Midbrain (tissue), 1 donor: ENCODE data around the gene FXYD7.
"Not testable (repeated sequence)": the region's sequence is repeated elsewhere in the genome, so short reads cannot be mapped to it uniquely, and the experiment has no call there.

Source experiments
- DNase-seq: peaks from one replicate; lab custom pipeline; 2025; lab: John Stamatoyannopoulos, UW

Gene FXYD7, protein sequence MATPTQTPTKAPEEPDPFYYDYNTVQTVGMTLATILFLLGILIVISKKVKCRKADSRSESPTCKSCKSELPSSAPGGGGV

GRCh38 chr19:35143231-35143715 is at the start of gene FXYD7:
FXYD7 (plus strand) TSS chr19:35143255; CDS start chr19:35143334, 79 bp downstream.
- DNase-seq, result no peak

GRCh38 chr19:35093430-35093829 is 49.6 kb upstream of the FXYD7 start:
- DNase-seq, result no peak

- no peak for DNase-seq
These were observed 49.0 kb upstream of the FXYD7 start for GRCh38 chr19:35093941-35094647.

DNA sequence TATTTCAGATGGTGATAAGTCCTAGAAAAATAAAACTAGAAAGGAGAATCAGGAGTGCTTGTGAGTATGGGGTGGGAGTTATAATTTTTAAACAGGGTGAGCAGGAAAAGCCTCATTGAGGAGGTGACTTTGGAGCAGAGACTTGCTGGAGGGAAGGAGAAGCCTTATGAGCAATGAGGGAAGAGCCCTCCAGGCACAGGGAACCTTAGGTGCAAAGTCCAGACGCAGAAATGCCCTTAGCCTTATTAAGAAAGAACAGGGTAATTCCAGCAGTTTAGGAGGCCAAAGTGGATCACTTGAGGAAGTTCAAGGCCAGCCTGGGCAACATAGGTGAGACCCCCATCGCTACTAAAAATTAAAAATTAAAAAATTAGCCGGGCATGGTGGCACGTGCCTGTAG is 48.4 kb upstream of the FXYD7 start:
- no peak for DNase-seq

- no peak for DNase-seq
These were observed 47.2 kb upstream of the FXYD7 start for GRCh38 chr19:35095667-35096368.

DNA sequence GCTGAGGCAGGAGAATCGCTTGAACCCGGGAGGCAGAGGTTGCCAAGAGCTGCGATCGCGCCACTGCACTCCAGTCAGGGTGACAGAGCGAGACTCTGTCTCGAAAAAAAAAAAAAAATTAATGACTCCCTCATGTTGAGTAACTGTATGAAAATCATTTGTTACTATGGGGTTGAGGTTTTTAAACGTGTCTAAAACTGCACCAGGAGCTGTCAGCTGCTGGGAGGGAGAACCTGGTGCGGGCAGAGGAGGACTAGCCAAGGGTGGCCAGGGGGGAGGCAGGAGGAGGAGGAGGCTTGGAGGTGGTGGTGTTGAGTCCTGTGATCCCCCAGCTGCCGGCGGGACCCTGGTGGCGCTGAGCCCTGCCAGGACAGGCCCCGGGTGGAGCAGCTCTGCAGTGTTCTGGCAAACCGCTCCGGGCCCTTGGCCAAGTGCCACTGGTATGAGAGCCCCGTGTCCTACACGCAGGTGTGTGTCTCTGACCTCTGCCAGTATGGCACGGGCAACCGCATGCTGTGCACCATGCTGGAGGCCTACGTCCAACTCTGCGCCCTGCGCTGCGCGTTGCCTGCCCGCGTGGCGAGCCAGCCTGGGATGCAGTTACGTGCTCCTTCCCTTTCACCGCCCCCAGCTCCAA is 44.5 kb upstream of the FXYD7 start:
- DNase-seq, result no peak

DNA sequence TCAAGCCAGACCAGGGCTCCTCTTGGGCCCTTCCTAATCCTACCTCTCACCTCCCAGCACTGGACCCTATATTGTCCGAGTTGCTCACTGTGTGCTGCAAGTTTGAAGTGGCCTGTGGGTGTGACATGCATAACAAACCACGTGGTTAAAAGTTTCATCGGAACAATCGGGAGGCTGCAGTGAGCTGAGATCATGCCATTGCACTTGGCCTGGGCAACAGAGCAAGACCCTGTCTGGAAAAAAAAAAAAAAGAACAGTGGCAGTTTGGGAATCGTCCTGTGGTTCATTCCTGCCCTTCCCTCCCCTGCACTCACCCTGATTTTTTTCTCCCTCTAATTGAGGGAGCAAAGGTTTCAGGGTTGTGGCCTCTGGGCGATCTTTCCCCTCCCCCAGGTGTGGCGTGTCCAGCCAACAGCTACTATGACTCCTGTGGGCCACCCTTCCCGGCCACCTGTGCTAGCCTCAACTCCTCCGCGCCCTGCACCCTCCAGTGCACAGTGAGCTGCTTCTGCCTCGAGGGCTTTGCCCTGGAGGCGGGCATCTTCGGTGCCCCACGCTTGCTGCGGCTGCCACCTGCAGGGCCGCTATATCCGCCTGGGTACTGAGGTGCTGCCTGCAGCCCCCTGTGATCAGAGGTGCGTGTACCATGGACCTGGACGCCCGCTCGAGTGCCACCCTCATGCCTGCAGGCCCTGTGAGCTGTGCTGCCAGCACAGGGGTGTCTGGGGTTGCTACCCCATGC is 43.7 kb upstream of the FXYD7 start:
- no peak for DNase-seq

GRCh38 chr19:35099897-35100275 is 43.2 kb upstream of the FXYD7 start:
- no peak for DNase-seq

- no peak for DNase-seq
These were observed 42.2 kb upstream of the FXYD7 start for GRCh38 chr19:35100588-35101533.

GRCh38 chr19:35101949-35102348 is 41.1 kb upstream of the FXYD7 start:
- DNase-seq, result not testable (repeated sequence)

DNA sequence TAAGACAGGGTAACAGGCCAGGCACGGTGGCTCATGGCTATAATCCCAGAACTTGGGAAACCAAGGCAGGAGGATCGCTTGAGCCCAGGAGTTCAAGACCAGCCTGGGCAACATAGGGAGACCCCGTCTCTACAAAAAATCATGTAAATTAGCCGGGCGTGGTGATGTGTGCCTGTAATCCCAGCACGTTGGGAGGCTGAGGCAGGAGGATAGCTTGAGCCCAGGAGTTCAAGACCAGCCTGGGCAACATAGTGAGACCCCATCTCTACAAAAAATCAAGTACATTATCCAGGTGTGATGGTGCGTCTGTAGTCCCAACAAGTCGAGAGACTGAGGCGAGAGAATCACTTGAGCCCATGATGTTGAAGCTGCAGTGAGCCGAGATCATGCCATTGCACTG is 39.4 kb upstream of the FXYD7 start:
- not testable (repeated sequence) for DNase-seq

DNA sequence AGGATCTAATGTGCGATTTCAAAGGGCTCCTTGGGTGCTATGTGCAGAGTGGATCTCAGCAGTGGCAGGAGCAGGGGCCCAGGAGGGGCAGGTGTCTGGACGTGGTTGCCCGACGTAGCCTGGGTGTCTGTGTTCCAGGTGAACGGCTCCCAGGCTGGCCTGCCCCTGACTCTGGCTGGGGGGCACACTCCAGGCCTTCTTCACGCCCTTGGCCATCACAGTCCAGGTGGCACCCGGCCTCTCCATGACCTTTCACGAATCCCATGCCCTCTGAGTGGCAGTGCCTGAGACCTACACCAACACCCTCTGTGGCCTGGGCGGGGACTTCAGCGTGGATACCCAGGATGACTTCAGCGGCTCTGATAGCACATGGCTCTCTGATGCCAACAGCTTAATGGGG is 38.7 kb upstream of the FXYD7 start:
- no peak for DNase-seq

DNA sequence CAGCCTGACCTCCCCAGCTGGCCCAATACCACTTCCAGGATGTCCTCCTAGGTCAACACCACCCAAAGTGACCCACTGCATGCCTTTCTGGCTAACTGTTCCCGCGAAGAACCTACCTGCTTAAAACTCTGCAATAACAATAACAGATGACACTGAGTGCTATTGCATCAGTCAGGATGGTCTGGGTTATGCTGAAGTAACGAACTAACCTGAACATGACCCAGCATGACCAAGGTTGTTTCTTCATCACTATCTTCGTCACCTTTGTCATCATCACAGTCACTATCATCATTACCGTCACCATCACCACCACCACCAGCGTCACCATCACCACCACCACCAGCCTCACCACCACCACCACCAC is 38.0 kb upstream of the FXYD7 start:
- DNase-seq, result no peak

GRCh38 chr19:35105411-35106290 is 37.4 kb upstream of the FXYD7 start:
- DNase-seq, result no peak

DNA sequence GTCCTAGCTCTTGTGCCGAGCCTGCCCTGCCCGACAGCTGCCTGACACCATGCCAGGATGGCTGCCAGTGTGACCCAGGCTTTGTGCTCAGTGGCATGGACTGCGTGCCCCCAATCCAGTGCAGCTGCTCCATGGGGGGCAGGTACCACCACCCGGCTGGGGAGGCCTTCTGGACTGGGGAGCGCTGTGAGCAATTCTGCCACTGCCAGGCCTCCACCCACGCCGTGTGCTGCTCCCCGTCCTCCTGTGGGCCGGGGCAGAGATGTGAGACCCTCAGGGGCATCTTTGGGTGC is 36.8 kb upstream of the FXYD7 start:
- DNase-seq, result peak; percentile 78

GRCh38 chr19:35106898-35107541 is 36.0 kb upstream of the FXYD7 start:
- DNase-seq, result no peak

DNA sequence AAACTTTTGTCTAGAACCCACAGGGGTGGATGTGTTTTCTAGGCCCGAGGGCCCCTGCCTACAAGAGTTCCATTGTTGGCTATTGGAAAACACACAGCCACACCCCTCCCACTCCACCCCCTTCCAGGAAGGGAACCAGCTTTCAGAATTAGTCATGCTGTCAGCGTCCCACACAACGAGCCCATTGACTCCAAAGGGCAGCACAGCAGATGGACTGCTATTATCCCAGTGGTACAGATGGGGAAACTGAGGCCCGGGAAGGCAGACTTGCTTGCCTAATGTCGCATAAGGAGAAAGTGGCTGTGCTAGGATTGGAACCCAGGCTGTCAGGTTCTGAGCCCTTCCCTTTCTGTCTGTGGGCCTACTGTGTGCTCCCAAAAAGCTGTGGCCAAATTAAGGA is 35.5 kb upstream of the FXYD7 start:
- peak; percentile 90 for DNase-seq

DNA sequence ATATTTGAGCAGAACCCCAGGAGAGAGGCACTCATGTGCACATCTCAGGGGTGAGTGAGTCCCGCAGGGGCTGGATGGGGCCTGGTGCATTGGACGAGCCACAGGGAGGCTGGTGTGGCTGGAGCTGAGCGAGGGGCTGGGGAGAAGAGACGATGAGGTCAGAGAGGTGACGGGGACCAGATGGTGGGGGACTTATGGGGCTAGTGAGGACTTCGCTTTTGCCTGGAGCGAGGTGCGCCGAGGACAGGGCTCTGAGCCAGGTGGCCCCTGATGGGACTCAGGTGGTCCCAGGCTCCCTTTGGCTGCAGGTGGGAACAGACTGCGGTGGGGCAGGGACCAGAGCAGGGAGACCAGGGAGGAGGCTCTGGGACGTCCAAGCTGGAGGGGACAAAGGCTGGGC is 34.3 kb upstream of the FXYD7 start:
- DNase-seq, result no peak

DNA sequence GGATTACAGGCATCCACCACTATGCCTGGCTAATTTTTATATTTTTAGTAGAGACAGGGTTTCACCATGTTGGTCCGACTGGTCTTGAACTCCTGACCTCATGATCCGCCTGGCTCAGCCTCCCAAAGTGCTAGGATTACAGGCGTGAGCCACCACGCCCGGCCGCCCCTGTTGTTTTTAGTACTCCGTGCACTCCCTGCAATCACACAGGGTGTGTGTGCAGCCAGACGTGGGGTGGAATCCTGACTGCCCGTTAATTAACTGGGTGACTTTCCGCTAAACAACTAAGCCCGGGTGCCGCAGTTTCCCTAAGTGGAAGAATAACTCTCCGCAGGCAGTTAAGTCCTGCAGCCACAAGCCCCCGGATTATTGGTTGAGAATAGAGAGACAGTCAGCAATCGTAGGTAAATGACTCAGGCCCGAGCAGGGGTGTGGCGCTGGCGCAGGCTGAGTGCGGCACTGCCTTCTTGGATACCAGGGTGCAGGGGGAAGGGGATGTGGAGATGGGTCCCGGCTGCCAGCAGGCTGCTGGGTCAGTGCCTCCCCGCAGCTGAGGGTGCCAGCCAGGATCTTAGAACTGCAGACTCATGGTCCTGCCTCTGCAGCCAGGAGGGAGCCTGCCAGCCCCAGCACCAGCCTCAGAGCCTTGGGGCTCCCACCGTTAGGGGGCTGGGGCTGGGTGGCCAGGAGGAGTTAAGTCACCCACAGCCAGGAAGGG is 33.5 kb upstream of the FXYD7 start:
- peak; percentile 77 for DNase-seq
